HepG2 (cell line): ENCODE data around the gene VPS13D. TPM values are rescaled to one million over a fixed set of nuclear protein-coding genes. Genes with fewer than 3 reads are reported as not detected.
A peak's percentile ranks its signal among the peaks of the same experiment; 100 is the strongest.

Experiments
- BRD4 ChIP-seq: sonication (generic); formaldehyde crosslinking; IDR thresholded peaks from 2 replicates; pipeline ENCODE4 v1.4.0; 2020; ENCODE audit warnings: missing genetic modification reagents
- FOSL2 ChIP-seq: sonication (generic); formaldehyde crosslinking; IDR thresholded peaks from 2 replicates; pipeline ENCODE4 v1.4.0; 2020; ENCODE audit warnings: missing genetic modification reagents
- HDAC2 ChIP-seq: sonication (generic); formaldehyde crosslinking; IDR thresholded peaks from 2 replicates; pipeline ENCODE4 v1.4.0; 2020; ENCODE audit warnings: missing genetic modification reagents
- HNRNPH1 ChIP-seq: fragments of 200-400 bp; formaldehyde crosslinking; optimal IDR thresholded peaks from 2 replicates; pipeline ENCODE3; 2017; ENCODE audit warnings: mild to moderate bottlenecking, low read depth, low read length
- MAFK ChIP-seq, 2 experiments: IDR thresholded peaks in 1 of 2; conservative IDR thresholded peaks in 1 of 2; 2 replicates each; pipeline ENCODE4 v1.6.1; 2011; ENCODE audit warnings: improper control_type of control experiment in 2 of 2, low read length in 2 of 2
- MNT ChIP-seq: fragments of 450-650 bp; IDR thresholded peaks from 2 replicates; pipeline ENCODE4 v1.6.1; 2016
- MTF2 ChIP-seq: sonication (generic); formaldehyde crosslinking; IDR thresholded peaks from 2 replicates; pipeline ENCODE4 v1.5.0; 2020; ENCODE audit warnings: missing genetic modification reagents, borderline replicate concordance
- MXD3 ChIP-seq: IDR thresholded peaks from 2 replicates; pipeline ENCODE4 v1.6.1; 2016; ENCODE audit warnings: mild to moderate bottlenecking, missing biosample characterization, missing genetic modification reagents
- NFKBIZ ChIP-seq: IDR thresholded peaks from 2 replicates; pipeline ENCODE4 v1.6.1; 2018; ENCODE audit warnings: missing genetic modification reagents, missing compliant biosample characterization
- NR3C1 ChIP-seq: sonication (generic); formaldehyde crosslinking; IDR thresholded peaks from 2 replicates; pipeline ENCODE4 v1.4.0; 2020; ENCODE audit warnings: missing genetic modification reagents
- PRPF4 ChIP-seq: fragments of 200-400 bp; formaldehyde crosslinking; IDR thresholded peaks from 2 replicates; pipeline ENCODE4 v1.6.1; 2016; ENCODE audit warnings: low read length, low read depth; ENCODE audit not compliant: poor library complexity, severe bottlenecking
- RBAK ChIP-seq: sonication (generic); formaldehyde crosslinking; IDR thresholded peaks from 2 replicates; pipeline ENCODE4 v1.5.1; 2020; ENCODE audit warnings: mild to moderate bottlenecking, missing genetic modification reagents
- SRSF9 ChIP-seq: fragments of 200-400 bp; formaldehyde crosslinking; IDR thresholded peaks from 2 replicates; pipeline ENCODE4 v1.6.1; 2018; ENCODE audit warnings: borderline replicate concordance, mild to moderate bottlenecking, low read depth, low read length; ENCODE audit not compliant: insufficient read depth, poor library complexity, severe bottlenecking
- TEF ChIP-seq: sonication (generic); formaldehyde crosslinking; IDR thresholded peaks from 2 replicates; pipeline ENCODE4 v1.5.0; 2020; ENCODE audit warnings: missing genetic modification reagents
- ZBTB34 ChIP-seq: sonication (generic); formaldehyde crosslinking; IDR thresholded peaks from 2 replicates; pipeline ENCODE4 v1.8.0; 2022; ENCODE audit warnings: mild to moderate bottlenecking, missing genetic modification reagents
- ZNF225 ChIP-seq: sonication (generic); formaldehyde crosslinking; IDR thresholded peaks from 2 replicates; pipeline ENCODE4 v1.4.0; 2020; ENCODE audit warnings: mild to moderate bottlenecking, missing genetic modification reagents
- ZNF3 ChIP-seq: IDR thresholded peaks from 2 replicates; pipeline ENCODE4 v1.7.0; 2017; ENCODE audit warnings: inconsistent platforms
- ZNF30 ChIP-seq: sonication (generic); formaldehyde crosslinking; IDR thresholded peaks from 2 replicates; pipeline ENCODE4 v1.5.0; 2020; ENCODE audit warnings: mild to moderate bottlenecking, missing genetic modification reagents
- ZNF547 ChIP-seq: sonication (generic); formaldehyde crosslinking; IDR thresholded peaks from 2 replicates; pipeline ENCODE4 v1.5.1; 2020; ENCODE audit warnings: mild to moderate bottlenecking, missing genetic modification reagents
- ZNF607 ChIP-seq: sonication (generic); formaldehyde crosslinking; IDR thresholded peaks from 2 replicates; pipeline ENCODE4 v1.5.1; 2020; ENCODE audit warnings: missing genetic modification reagents, mild to moderate bottlenecking, borderline replicate concordance
- ZNF687 ChIP-seq: sonication (generic); formaldehyde crosslinking; IDR thresholded peaks from 2 replicates; pipeline ENCODE4 v1.5.1; 2020; ENCODE audit warnings: mild to moderate bottlenecking, missing genetic modification reagents, moderate library complexity
- ZNF878 ChIP-seq: sonication (generic); formaldehyde crosslinking; IDR thresholded peaks from 2 replicates; pipeline ENCODE4 v1.8.1; 2023; ENCODE audit warnings: mild to moderate bottlenecking, missing genetic modification reagents, moderate library complexity
- polyA plus RNA-seq, 8 experiments: library from polyadenylated mRNA; depleted of rRNA in 3 of 8; stranded (reverse) in 7 of 8; unstranded in 1 of 8; fragments of >200 nt; fragmentation: Illumina TruSeq in 4 of 8; extraction: Trizol in 4 of 8; gene quantifications; 2 replicates each; pipeline versions ENCODE4 v1.2.1 to v1.2.3, GENCODE V29; 2011 to 2016; ENCODE audit warnings: low read depth in 4 of 8, missing spikeins in 1 of 8, mixed read lengths in 1 of 8; ENCODE audit not compliant: insufficient read depth in 1 of 8
- total RNA-seq, 5 experiments: library from RNA; depleted of rRNA; stranded (reverse); fragments of >200 nt; fragmentation: Illumina TruSeq; extraction: Trizol; gene quantifications; 2 replicates each; pipeline ENCODE4 v1.2.3, GENCODE V29; 2016; ENCODE audit warnings: low read depth in 1 of 5

Gene VPS13D
- total and polyA plus RNA-seq, 2 of the 13 experiments (the other 11 are each of a cell fraction or from before 2014, with no cell fraction given) = 8.6 to 13.9 TPM

- TF ChIP-seq ZNF225 (no peak), MNT (no peak), FOSL2 (peak; percentile 80), SRSF9 (no peak), ZNF547 (CRISPR knock-in tag) (no peak), ZNF3 (CRISPR knock-in tag) (no peak), PRPF4 (no peak), RBAK (no peak), NFKBIZ (peak; percentile 78; the same call in 1 of the 2 replicates), ZNF30 (CRISPR knock-in tag) (no peak), BRD4 (CRISPR knock-in tag) (0 out of 2 replicates have a peak, but pooled peaks have one; percentile 64), TEF (peak; percentile 22; the same call in 1 of the 2 replicates), MTF2 (CRISPR knock-in tag) (no peak), ZBTB34 (peak; percentile 85), HNRNPH1 (no peak), ZNF878 (CRISPR knock-in tag) (peak; percentile 89; the same call in 1 of the 2 replicates), ZNF607 (CRISPR knock-in tag) (no peak), ZNF687 (CRISPR knock-in tag) (peak; percentile 99), HDAC2 (CRISPR knock-in tag) (peak; percentile 92), NR3C1 (CRISPR knock-in tag) (no peak), MAFK (conservative IDR thresholded peaks at IDR 0.05 in 1 of 2, IDR thresholded peaks at IDR 0.05 in 1 of 2; ENCODE audit: low read length in 2 of 2) (no peak), MXD3 (CRISPR knock-in tag) (no peak)
Observed at GRCh38 chr1:12477936-12478611, 248.2 kb downstream of the VPS13D start (continued).
